ENCODE data around the gene CDC23. TPM values are rescaled to one million over a fixed set of nuclear protein-coding genes. Genes with fewer than 3 reads are reported as not detected.

Gene CDC23
- total and polyA plus RNA-seq, 10 of the 15 experiments (the other 5 are each of a cell fraction or from before 2014, with no cell fraction given) = 37.1 to 66.1 (median 48.6) TPM

DNA sequence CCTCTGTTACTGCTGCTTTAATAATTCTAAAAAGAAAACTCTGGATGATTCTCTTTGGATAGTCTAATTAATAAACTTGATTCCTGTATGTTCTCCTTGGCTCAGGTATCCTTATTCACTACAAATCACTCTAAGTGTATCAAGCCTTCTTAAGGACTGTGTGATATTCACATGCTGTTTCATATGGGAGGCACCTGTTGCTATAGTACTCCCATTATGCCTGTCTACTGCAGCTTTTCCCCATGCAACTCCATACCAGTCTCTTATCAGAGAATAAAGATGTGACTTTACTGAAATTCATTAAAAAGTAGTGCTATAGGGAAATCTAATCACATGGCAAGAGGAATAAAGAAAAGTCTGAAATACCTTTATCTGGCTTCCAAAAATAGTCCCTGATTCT is 49.4 kb downstream of the CDC23 start:
- H3K27ac ChIP-seq (ENCODE audit: control insufficient read depth, insufficient read depth) = no peak overlapping the region
- H4K20me1 ChIP-seq (ENCODE audit: control insufficient read depth, insufficient read depth) = no peaks in the 10 kb centered on the region
- H3K4me3 ChIP-seq = no peak overlapping the region
- SMC1A ChIA-PET (ENCODE audit: uncharacterized antibody, unreplicated experiment) = interaction anchor here (1.1 kb wide), 1 partner anchor 10 kb away, joined by 3 read pairs; no protein-coding TSS in a partner anchor
- POLR2A ChIA-PET = no interaction called here
- intact Hi-C loops (cut with micrococcal nuclease; ENCODE audit: unreplicated experiment) = no loop called here
- peaks cover 24 to 52% of the 10 kb centered on the region in 2 experiments for H3K36me3 ChIP-seq (ENCODE audit: control insufficient read depth in 2 of 2, insufficient read depth in 2 of 2, low read length in 1 of 2)
- TF ChIP-seq ZSCAN29 (IDR thresholded peaks at IDR 0.05) = no peak
- H3K27me3 ChIP-seq (replicated peaks in 1 of 2; ENCODE audit: control insufficient read depth in 2 of 2, insufficient read depth in 2 of 2, low read length in 1 of 2) = no peaks in the 10 kb centered on the region
- no peak for ATAC-seq
- no TSS peak for BruUV-seq (replicated peaks)
- DNase-seq (ENCODE audit: low read depth, low spot score) = no peak
- in situ Hi-C loops (cut with MboI) = no loop called here
- no peak overlapping the region for H3K4me2 ChIP-seq (ENCODE audit: control insufficient read depth, insufficient read depth)
- H3K4me1 ChIP-seq (ENCODE audit: control insufficient read depth, insufficient read depth, low read length) = no peaks in the 10 kb centered on the region
- no peak for FAIRE-seq
- H3K9me3 ChIP-seq (replicated peaks; ENCODE audit: control insufficient read depth, insufficient read depth, low read length) = no peaks in the 10 kb centered on the region
- H3K9ac ChIP-seq (ENCODE audit: control insufficient read depth, insufficient read depth, low read length) = no peak overlapping the region
- no peak overlapping the region for H2AFZ ChIP-seq (ENCODE audit: control insufficient read depth, low read depth, low read length)
- no peaks in the 10 kb centered on the region for H3K79me2 ChIP-seq (ENCODE audit: control insufficient read depth, insufficient read depth, low read length)
- CTCF ChIA-PET = interaction anchor here (0.9 kb wide), 1 partner anchor 30 kb away, joined by 4 read pairs; no protein-coding TSS in a partner anchor
- RAD21 ChIA-PET (ENCODE audit: unreplicated experiment) = no interaction called here

DNA sequence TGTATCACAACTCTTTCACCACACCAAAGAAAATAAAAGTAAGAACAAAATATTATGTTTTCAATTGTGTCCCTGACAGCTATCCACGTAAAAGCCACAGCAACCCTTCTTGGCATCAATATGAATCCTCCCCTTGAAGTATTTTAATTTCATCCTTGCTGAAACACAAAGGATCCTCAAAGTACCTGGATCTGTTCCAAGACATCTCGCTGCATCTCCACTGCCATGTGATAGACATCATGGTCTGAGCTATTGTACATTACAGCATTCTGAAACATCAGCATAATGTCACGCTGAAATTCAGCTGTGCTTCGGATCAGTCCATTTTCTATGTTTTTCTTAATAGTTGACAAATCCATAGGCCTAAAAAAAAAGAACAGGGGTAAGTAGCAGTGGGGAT is 52.4 kb downstream of the CDC23 start:
- CTCF ChIA-PET = no interaction called here
- no TSS peak for BruUV-seq (replicated peaks)

More for the DNA sequence above, 52.4 kb downstream of the CDC23 start:
- H2AFZ ChIP-seq (ENCODE audit: control insufficient read depth, low read depth, low read length) = no peak overlapping the region
- ATAC-seq (no peak), DNase-seq (ENCODE audit: low read depth, low spot score) (no peak), FAIRE-seq (no peak)
- H3K4me2 ChIP-seq (ENCODE audit: control insufficient read depth, insufficient read depth) = no peak overlapping the region
- peaks cover 21 to 47% of the 10 kb centered on the region in 2 experiments for H3K36me3 ChIP-seq (ENCODE audit: control insufficient read depth in 2 of 2, insufficient read depth in 2 of 2, low read length in 1 of 2)
- 96% methylated on average over 4 of the region's 4 CpGs for WGBS (ENCODE audit: insufficient coverage, insufficient replicate concordance, low lambda C conversion rate, missing lambda C conversion rate)
- H3K79me2 ChIP-seq (ENCODE audit: control insufficient read depth, insufficient read depth, low read length) = no peaks in the 10 kb centered on the region
- in situ Hi-C loops (cut with MboI) = no loop called here
- no peak for TF ChIP-seq CHD2 (IDR thresholded peaks at IDR 0.05; ENCODE audit: borderline replicate concordance, low read depth, low read length)
- TF ChIP-seq ZNF622 (IDR thresholded peaks at IDR 0.05) = no peak
- TF ChIP-seq BMI1 (IDR thresholded peaks at IDR 0.05; ENCODE audit: borderline replicate concordance) = no peak
- TF ChIP-seq RBBP5 (conservative IDR thresholded peaks at IDR 0.05) = no peak
- no peak for TF ChIP-seq WRNIP1 (IDR thresholded peaks at IDR 0.05; ENCODE audit: borderline replicate concordance, low read depth, low read length)
- no peak for TF ChIP-seq ZBED1 (IDR thresholded peaks at IDR 0.05; ENCODE audit: borderline replicate concordance)
- TF ChIP-seq CHD4 (IDR thresholded peaks at IDR 0.05) = no peak
- TF ChIP-seq, protein P1, sequence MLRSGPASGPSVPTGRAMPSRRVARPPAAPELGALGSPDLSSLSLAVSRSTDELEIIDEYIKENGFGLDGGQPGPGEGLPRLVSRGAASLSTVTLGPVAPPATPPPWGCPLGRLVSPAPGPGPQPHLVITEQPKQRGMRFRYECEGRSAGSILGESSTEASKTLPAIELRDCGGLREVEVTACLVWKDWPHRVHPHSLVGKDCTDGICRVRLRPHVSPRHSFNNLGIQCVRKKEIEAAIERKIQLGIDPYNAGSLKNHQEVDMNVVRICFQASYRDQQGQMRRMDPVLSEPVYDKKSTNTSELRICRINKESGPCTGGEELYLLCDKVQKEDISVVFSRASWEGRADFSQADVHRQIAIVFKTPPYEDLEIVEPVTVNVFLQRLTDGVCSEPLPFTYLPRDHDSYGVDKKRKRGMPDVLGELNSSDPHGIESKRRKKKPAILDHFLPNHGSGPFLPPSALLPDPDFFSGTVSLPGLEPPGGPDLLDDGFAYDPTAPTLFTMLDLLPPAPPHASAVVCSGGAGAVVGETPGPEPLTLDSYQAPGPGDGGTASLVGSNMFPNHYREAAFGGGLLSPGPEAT (IDR thresholded peaks at IDR 0.05; ENCODE audit: low read depth) = no peak
- TF ChIP-seq SIN3A (IDR thresholded peaks at IDR 0.05; ENCODE audit: low read depth, low read length) = no peak
- TF ChIP-seq STAT3 (IDR thresholded peaks at IDR 0.05; ENCODE audit: low read depth, low read length) = no peak
- no peak for TF ChIP-seq JUND (IDR thresholded peaks at IDR 0.05; ENCODE audit: low read depth, low read length)
- no peak for TF ChIP-seq NFIC (IDR thresholded peaks at IDR 0.05; ENCODE audit: low read depth, low read length)
- TF ChIP-seq SMC3 (IDR thresholded peaks at IDR 0.05; ENCODE audit: borderline replicate concordance, low read length) = no peak
- TF ChIP-seq CBFB (IDR thresholded peaks at IDR 0.05; ENCODE audit: low read depth) = no peak
- no peaks in the 10 kb centered on the region for H3K27me3 ChIP-seq (replicated peaks in 1 of 2; ENCODE audit: control insufficient read depth in 2 of 2, insufficient read depth in 2 of 2, low read length in 1 of 2)
- no peaks in the 10 kb centered on the region for H3K4me1 ChIP-seq (ENCODE audit: control insufficient read depth, insufficient read depth, low read length)
- intact Hi-C loops (cut with micrococcal nuclease; ENCODE audit: unreplicated experiment) = no loop called here
- no peak overlapping the region for H3K4me3 ChIP-seq
- no peaks in the 10 kb centered on the region for H3K9me3 ChIP-seq (replicated peaks; ENCODE audit: control insufficient read depth, insufficient read depth, low read length)
- no peaks in the 10 kb centered on the region for H4K20me1 ChIP-seq (ENCODE audit: control insufficient read depth, insufficient read depth)
- RAD21 ChIA-PET (ENCODE audit: unreplicated experiment) = no interaction called here
- no peak overlapping the region for H3K9ac ChIP-seq (ENCODE audit: control insufficient read depth, insufficient read depth, low read length)
- POLR2A ChIA-PET = no interaction called here
- SMC1A ChIA-PET (ENCODE audit: uncharacterized antibody, unreplicated experiment) = no interaction called here
- H3K27ac ChIP-seq (ENCODE audit: control insufficient read depth, insufficient read depth) = no peak overlapping the region
